Hepatocyte (in vitro differentiated cells): ENCODE data around the gene MRTFB. TPM values are rescaled to one million over a fixed set of nuclear protein-coding genes. Genes with fewer than 3 reads are reported as not detected.

Experiments
- DNase-seq: peaks from one replicate; pipeline ENCODE4 v3.0.0-alpha.2; 2016; ENCODE audit warnings: low spot score
- H2AFZ ChIP-seq: fragments of 200-600 bp; sonication (generic); 2 replicates; pipeline ENCODE4 v1.6.0; 2016; ENCODE audit warnings: antibody characterized with exemption, mild to moderate bottlenecking
- H3K27ac ChIP-seq: fragments of 200-600 bp; sonication (generic); 2 replicates; pipeline ENCODE4 v1.5.1; 2016; ENCODE audit warnings: mild to moderate bottlenecking
- H3K27me3 ChIP-seq: fragments of 200-600 bp; sonication (generic); 2 replicates; pipeline ENCODE4 v1.6.1; 2016
- H3K36me3 ChIP-seq: fragments of 200-600 bp; sonication (generic); replicated peaks from 2 replicates; pipeline ENCODE4 v1.5.1; 2016; ENCODE audit warnings: low read depth; ENCODE audit not compliant: insufficient read depth
- H3K4me1 ChIP-seq: fragments of 200-600 bp; sonication (generic); 2 replicates; pipeline ENCODE4 v1.5.1; 2016; ENCODE audit warnings: mild to moderate bottlenecking, moderate library complexity; ENCODE audit not compliant: insufficient read depth
- H3K4me2 ChIP-seq: fragments of 200-600 bp; sonication (generic); 2 replicates; pipeline ENCODE4 v1.6.0; 2016
- H3K4me3 ChIP-seq: fragments of 200-600 bp; sonication (generic); 2 replicates; pipeline ENCODE4 v1.5.1; 2016; ENCODE audit warnings: mild to moderate bottlenecking
- H3K79me2 ChIP-seq: fragments of 200-600 bp; sonication (generic); 2 replicates; pipeline ENCODE4 v1.6.0; 2017; ENCODE audit warnings: mild to moderate bottlenecking
- H3K9me2 ChIP-seq: fragments of 200-600 bp; sonication (generic); replicated peaks from 2 replicates; pipeline ENCODE4 v1.6.0; 2017; ENCODE audit warnings: mild to moderate bottlenecking; ENCODE audit not compliant: insufficient read depth
- H3K9me3 ChIP-seq: fragments of 200-600 bp; sonication (generic); 2 replicates; pipeline ENCODE4 v1.5.1; 2016; ENCODE audit warnings: low read depth, mild to moderate bottlenecking
- H4K20me1 ChIP-seq: fragments of 200-600 bp; sonication (generic); 2 replicates; pipeline ENCODE4 v1.6.0; 2016; ENCODE audit warnings: mild to moderate bottlenecking; ENCODE audit not compliant: insufficient read depth, poor library complexity, severe bottlenecking
- CTCF ChIP-seq: fragments of 200-600 bp; sonication (generic); IDR thresholded peaks from 2 replicates; pipeline ENCODE4 v1.5.1; 2016; ENCODE audit warnings: antibody characterized with exemption, mild to moderate bottlenecking; ENCODE audit not compliant: poor library complexity
- EZH2 ChIP-seq: fragments of 200-600 bp; sonication (generic); IDR thresholded peaks from 2 replicates; pipeline ENCODE4 v1.6.1; 2016; ENCODE audit warnings: antibody characterized with exemption, mild to moderate bottlenecking, borderline replicate concordance
- EZH2phosphoT487 ChIP-seq: fragments of 200-600 bp; sonication (generic); IDR thresholded peaks from one replicate; pipeline ENCODE4 v1.6.1; 2018; ENCODE audit warnings: antibody characterized with exemption, mild to moderate bottlenecking, low read depth, moderate library complexity; ENCODE audit not compliant: unreplicated experiment, severe bottlenecking
- WGBS: methylation state at CpG from one replicate; pipeline ENCODE4 v1.1.6; 2016; ENCODE audit warnings: low lambda C conversion rate; ENCODE audit errors: missing lambda C conversion rate; 5-methylcytosine and 5-hydroxymethylcytosine counted together
- microRNA counts: library from miRNA; unstranded; fragments of <30 nt; microRNA quantifications from one replicate; lab custom pipeline; 2017
- microRNA-seq: library from miRNA; unstranded; fragments of <30 nt; microRNA quantifications from one replicate; pipeline ENCODE4, GENCODE V29; 2017
- polyA plus RNA-seq: library from polyadenylated mRNA; unstranded; fragments of >200 nt; fragmentation: Nextera tagmentation; extraction: Ambion mirVana; gene quantifications from 2 replicates; pipeline ENCODE4 v1.2.1, GENCODE V29; 2016
- small RNA-seq: library from RNA; depleted of rRNA; stranded (forward); fragments of <200 nt; gene quantifications from one replicate; pipeline ENCODE3, GENCODE V24; 2014
- total RNA-seq: library from RNA; depleted of rRNA; stranded (reverse); fragments of >200 nt; gene quantifications from 2 replicates; pipeline ENCODE4 v1.2.3, GENCODE V29; 2014

Gene MRTFB
- total and polyA plus RNA-seq, 2 experiments from 2014 or later: 10.9 to 27.9 TPM

DNA sequence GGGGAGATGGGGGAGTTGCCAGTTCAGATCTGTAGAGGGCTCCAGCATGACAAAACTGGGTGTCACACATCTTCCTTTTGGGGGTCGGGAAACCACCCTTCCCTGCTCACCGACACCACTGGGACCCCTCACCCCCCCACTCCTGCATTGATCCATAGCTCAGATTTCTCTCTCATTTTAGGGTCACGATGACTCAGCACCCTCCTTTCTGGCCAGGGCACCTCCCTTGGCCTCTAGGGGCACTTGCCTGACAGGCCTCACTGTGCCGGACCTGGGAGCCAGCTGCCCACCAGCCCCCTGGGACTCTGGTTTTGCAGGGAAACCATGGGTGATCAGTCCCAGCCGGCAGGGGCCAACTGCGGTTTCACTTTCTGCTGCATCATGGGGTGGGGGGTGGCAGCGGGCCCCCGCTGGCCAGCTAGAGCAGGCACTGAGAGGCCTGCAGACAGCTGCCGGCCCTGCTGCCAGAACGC, 239.4 kb downstream of the MRTFB start:
- no peak for DNase-seq
- no peak overlapping the region for H3K27ac ChIP-seq
- H3K9me2 ChIP-seq: no peaks in the 10 kb centered on the region
- peaks cover 32% of the 10 kb centered on the region for H3K79me2 ChIP-seq
- no peaks in the 10 kb centered on the region for H4K20me1 ChIP-seq
- H3K27me3 ChIP-seq: no peaks in the 10 kb centered on the region
- WGBS: 64% methylated on average over 5 of the region's 10 CpGs
- H3K9me3 ChIP-seq: no peaks in the 10 kb centered on the region
- no peak overlapping the region for H2AFZ ChIP-seq
- no peak overlapping the region for H3K4me3 ChIP-seq
- H3K4me2 ChIP-seq: peak overlapping the region; percentile 69
- H3K4me1 ChIP-seq: peaks cover 10% of the 10 kb centered on the region
- TF ChIP-seq EZH2phosphoT487: no peak
- no peak for TF ChIP-seq EZH2
- no peak for TF ChIP-seq CTCF
- H3K36me3 ChIP-seq: no peaks in the 10 kb centered on the region

GRCh38 chr16:14314116-14314515, 243.0 kb downstream of the MRTFB start:
- Histone ChIP-seq H3K4me3 (no peak overlapping the region), H3K4me1 (peaks cover 7% of the 10 kb centered on the region), H3K36me3 (no peaks in the 10 kb centered on the region), H3K4me2 (no peak overlapping the region), H3K9me3 (no peaks in the 10 kb centered on the region), H3K9me2 (no peaks in the 10 kb centered on the region), H3K27me3 (no peaks in the 10 kb centered on the region), H3K79me2 (peaks cover 18% of the 10 kb centered on the region), H4K20me1 (no peaks in the 10 kb centered on the region), H2AFZ (no peak overlapping the region), H3K27ac (no peak overlapping the region)
- DNase-seq: no peak
- TF ChIP-seq EZH2phosphoT487 (no peak), CTCF (no peak), EZH2 (no peak)
- 95% methylated on average over 1 of the region's 1 CpG for WGBS

GRCh38 chr16:14315683-14316320, 244.7 kb downstream of the MRTFB start:
- Histone ChIP-seq H2AFZ (no peak overlapping the region), H3K4me3 (no peak overlapping the region), H3K4me1 (no peaks in the 10 kb centered on the region), H3K9me2 (no peaks in the 10 kb centered on the region), H3K79me2 (peaks cover 16% of the 10 kb centered on the region), H3K9me3 (no peaks in the 10 kb centered on the region), H3K27me3 (no peaks in the 10 kb centered on the region), H3K4me2 (no peak overlapping the region), H3K27ac (no peak overlapping the region), H4K20me1 (no peaks in the 10 kb centered on the region), H3K36me3 (no peaks in the 10 kb centered on the region)
- no peak for TF ChIP-seq EZH2
- TF ChIP-seq CTCF: no peak
- TF ChIP-seq EZH2phosphoT487: no peak
- DNase-seq: no peak
- WGBS: 83% methylated on average over 11 of the region's 11 CpGs

MicroRNAs encoded within 50 kb of the gene (microRNA counts, 767-probe panel; counts per million panel counts)
- not detected for microRNA hsa-miR-193b-3p (lab: Ali Mortazavi, UCI)
- microRNA hsa-miR-365a-3p (lab: Ali Mortazavi, UCI): not detected

Small RNAs within 50 kb of the gene (microRNA-seq; reads per million reads assigned to microRNA genes)
- gene MIR193B (274 reads per million, percentile 68 among the genes with 10 or more reads in this experiment), gene MIR365A (10.7 reads per million, percentile 25 among the genes with 10 or more reads in this experiment)

Small RNAs within 50 kb of the gene (small RNA-seq; reads per million reads assigned to genes)
- gene MIR193B: 16.4 reads per million, percentile 96 among the genes with 10 or more reads in this experiment
- gene MIR365A: 0.09 reads per million
- gene RF00019: not detected

Other genes with a start within 250 kb of the MRTFB start
- 10.4 and 14.5 TPM in 2 replicates for gene ERCC4, start 151.2 kb upstream of the MRTFB start, total RNA-seq
- gene ERCC4, start 151.2 kb upstream of the MRTFB start, polyA plus RNA-seq: 11.3 and 19.3 TPM in 2 replicates